ENCODE results near the gene SH3RF2.

DNA sequence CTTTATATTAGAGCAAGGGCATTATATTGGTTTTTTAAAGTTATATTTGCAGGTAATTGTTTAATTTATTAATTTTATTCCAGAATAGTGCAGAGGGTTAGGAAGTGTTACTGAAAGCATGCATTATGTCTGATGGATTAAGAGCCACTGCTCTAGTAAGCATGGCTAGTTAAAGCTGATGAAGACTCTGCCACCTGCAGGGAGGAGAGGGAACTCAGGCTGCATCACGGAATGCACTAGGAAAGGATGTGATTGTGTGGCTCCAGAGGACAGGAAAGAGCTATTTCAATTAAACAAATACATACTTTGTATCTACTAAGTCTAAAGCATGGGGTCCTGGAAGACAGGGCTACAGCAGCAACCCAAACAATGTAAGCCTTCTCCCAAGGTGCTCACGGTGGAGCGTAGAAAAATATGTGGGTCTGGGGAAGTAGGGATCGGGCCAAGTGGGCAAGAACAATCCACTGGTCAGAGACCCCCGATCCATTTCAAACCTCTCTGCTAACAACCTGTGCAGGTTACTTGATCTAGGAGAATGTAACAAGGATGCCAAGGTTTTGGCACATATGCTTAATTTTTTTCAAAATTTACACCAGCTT lies 48.3 kb upstream of the SH3RF2 start:
- no peak for TF ChIP-seq GATA2 (IDR thresholded peaks at IDR 0.05; ENCODE audit: low read depth, low read length)
- TF ChIP-seq GATA3 (IDR thresholded peaks at IDR 0.05; ENCODE audit: low read depth, low read length): no peak
